Measurements from ENCODE around the gene CFAP141.
"Not testable (repeated sequence)": the region's sequence is repeated elsewhere in the genome, so short reads cannot be mapped to it uniquely, and the experiment has no call there.

The CFAP141 gene

GRCh38 chr1:154206196-154206595, at the start of gene CFAP141:
Gene CFAP141, minus strand, starts transcription at chr1:154206333. Its CDS starts 26 bp downstream, at chr1:154206307.
- DNase-seq: no peak

GRCh38 chr1:154253671-154254070, 47.5 kb upstream of the CFAP141 start:
- no peak for DNase-seq

GRCh38 chr1:154241703-154242351, 35.7 kb upstream of the CFAP141 start:
- peak; percentile 49 for DNase-seq

- DNase-seq: no peak
Observed at GRCh38 chr1:154240294-154240833, 34.2 kb upstream of the CFAP141 start.

GRCh38 chr1:154239491-154239890, 33.4 kb upstream of the CFAP141 start:
- no peak for DNase-seq

GRCh38 chr1:154237880-154238506, 31.9 kb upstream of the CFAP141 start:
- DNase-seq: no peak

- DNase-seq: no peak
Observed at GRCh38 chr1:154237435-154237834, 31.3 kb upstream of the CFAP141 start.

GRCh38 chr1:154236855-154237254, 30.7 kb upstream of the CFAP141 start:
- DNase-seq: no peak

GRCh38 chr1:154233127-154233526, 27.0 kb upstream of the CFAP141 start:
- DNase-seq: not testable (repeated sequence)

GRCh38 chr1:154231112-154231511, 25.0 kb upstream of the CFAP141 start:
- DNase-seq: not testable (repeated sequence)

GRCh38 chr1:154225370-154225769, 19.2 kb upstream of the CFAP141 start:
- DNase-seq: no peak

- no peak for DNase-seq
Observed at GRCh38 chr1:154223621-154224020, 17.5 kb upstream of the CFAP141 start.

GRCh38 chr1:154222918-154223317, 16.8 kb upstream of the CFAP141 start:
- DNase-seq: no peak

- no peak for DNase-seq
Observed at GRCh38 chr1:154222518-154222917, 16.4 kb upstream of the CFAP141 start.

- peak; percentile 74 for DNase-seq
Observed at GRCh38 chr1:154221278-154222001, 15.3 kb upstream of the CFAP141 start.

- DNase-seq: no peak
Observed at GRCh38 chr1:154220970-154221277, 14.8 kb upstream of the CFAP141 start.

GRCh38 chr1:154220071-154220969, 14.2 kb upstream of the CFAP141 start, which contains the start of gene UBAP2L:
Gene UBAP2L, plus strand, starts transcription at chr1:154220955. Its CDS starts 4,169 bp downstream, at chr1:154225124.
- DNase-seq: peak; percentile 99

- peak; percentile 52 for DNase-seq
Observed at GRCh38 chr1:154219541-154219940, 13.4 kb upstream of the CFAP141 start.

GRCh38 chr1:154218545-154218944, 12.4 kb upstream of the CFAP141 start:
- DNase-seq: no peak

- DNase-seq: no peak
Observed at GRCh38 chr1:154213274-154213673, 7.1 kb upstream of the CFAP141 start.

GRCh38 chr1:154212083-154212482, 6.0 kb upstream of the CFAP141 start:
- DNase-seq: no peak

GRCh38 chr1:154208677-154209388, 2.7 kb upstream of the CFAP141 start:
- no peak for DNase-seq

All from hematopoietic multipotent progenitor cell treated with erythropoietin and hydrocortisone succinate and interleukin-3 and kit ligand, for 8 days (in vitro differentiated cells).